ENCODE data around the gene PRRG2. TPM values are rescaled to one million over a fixed set of nuclear protein-coding genes. Genes with fewer than 3 reads are reported as not detected.
A peak's percentile ranks its signal among the peaks of the same experiment; 100 is the strongest.

The PRRG2 gene
- total and polyA plus RNA-seq, 9 of the 15 experiments (the other 6 are each of a cell fraction or from before 2014, with no cell fraction given): 0.06 to 1.1 (median 0.33) TPM

DNA sequence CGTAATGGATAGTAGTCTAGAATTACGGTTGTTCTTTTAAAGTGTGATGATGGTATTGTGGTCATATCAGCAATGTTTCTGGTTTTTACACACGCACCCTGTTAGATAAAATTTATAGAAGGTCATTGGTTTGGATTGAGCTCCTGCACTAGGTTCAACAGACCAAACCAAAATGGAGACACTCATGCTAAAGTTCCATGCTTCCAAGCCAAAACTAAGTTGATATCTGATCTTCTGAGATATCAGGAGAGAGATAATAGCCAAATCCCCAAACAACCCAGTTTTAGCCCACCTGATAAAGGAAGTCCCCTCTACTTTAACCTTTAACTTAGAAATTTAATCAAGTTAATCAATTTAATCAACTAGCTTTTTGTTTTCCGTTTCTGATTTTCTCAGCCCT lies 1.9 kb upstream of the PRRG2 start (continued):
- TF ChIP-seq ZNF668 (CRISPR knock-in tag; IDR thresholded peaks at IDR 0.05): peak; percentile 93
- TF ChIP-seq MCM5 (IDR thresholded peaks at IDR 0.05; ENCODE audit: low read depth): no peak
- TF ChIP-seq, protein P1, sequence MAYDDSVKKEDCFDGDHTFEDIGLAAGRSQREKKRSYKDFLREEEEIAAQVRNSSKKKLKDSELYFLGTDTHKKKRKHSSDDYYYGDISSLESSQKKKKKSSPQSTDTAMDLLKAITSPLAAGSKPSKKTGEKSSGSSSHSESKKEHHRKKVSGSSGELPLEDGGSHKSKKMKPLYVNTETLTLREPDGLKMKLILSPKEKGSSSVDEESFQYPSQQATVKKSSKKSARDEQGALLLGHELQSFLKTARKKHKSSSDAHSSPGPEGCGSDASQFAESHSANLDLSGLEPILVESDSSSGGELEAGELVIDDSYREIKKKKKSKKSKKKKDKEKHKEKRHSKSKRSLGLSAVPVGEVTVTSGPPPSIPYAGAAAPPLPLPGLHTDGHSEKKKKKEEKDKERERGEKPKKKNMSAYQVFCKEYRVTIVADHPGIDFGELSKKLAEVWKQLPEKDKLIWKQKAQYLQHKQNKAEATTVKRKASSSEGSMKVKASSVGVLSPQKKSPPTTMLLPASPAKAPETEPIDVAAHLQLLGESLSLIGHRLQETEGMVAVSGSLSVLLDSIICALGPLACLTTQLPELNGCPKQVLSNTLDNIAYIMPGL (CRISPR knock-in tag; IDR thresholded peaks at IDR 0.05): no peak
- no peak for TF ChIP-seq GABPB1 (CRISPR knock-in tag; IDR thresholded peaks at IDR 0.05)
- TF ChIP-seq SOX6 (IDR thresholded peaks at IDR 0.05): no peak
- TF ChIP-seq, protein P2, sequence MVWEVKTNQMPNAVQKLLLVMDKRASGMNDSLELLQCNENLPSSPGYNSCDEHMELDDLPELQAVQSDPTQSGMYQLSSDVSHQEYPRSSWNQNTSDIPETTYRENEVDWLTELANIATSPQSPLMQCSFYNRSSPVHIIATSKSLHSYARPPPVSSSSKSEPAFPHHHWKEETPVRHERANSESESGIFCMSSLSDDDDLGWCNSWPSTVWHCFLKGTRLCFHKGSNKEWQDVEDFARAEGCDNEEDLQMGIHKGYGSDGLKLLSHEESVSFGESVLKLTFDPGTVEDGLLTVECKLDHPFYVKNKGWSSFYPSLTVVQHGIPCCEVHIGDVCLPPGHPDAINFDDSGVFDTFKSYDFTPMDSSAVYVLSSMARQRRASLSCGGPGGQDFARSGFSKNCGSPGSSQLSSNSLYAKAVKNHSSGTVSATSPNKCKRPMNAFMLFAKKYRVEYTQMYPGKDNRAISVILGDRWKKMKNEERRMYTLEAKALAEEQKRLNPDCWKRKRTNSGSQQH (CRISPR knock-in tag; IDR thresholded peaks at IDR 0.05): no peak
- TF ChIP-seq L3MBTL2 (IDR thresholded peaks at IDR 0.05): no peak
- no peak for TF ChIP-seq SP1 (CRISPR knock-in tag; IDR thresholded peaks at IDR 0.05)
- TF ChIP-seq, protein P3, sequence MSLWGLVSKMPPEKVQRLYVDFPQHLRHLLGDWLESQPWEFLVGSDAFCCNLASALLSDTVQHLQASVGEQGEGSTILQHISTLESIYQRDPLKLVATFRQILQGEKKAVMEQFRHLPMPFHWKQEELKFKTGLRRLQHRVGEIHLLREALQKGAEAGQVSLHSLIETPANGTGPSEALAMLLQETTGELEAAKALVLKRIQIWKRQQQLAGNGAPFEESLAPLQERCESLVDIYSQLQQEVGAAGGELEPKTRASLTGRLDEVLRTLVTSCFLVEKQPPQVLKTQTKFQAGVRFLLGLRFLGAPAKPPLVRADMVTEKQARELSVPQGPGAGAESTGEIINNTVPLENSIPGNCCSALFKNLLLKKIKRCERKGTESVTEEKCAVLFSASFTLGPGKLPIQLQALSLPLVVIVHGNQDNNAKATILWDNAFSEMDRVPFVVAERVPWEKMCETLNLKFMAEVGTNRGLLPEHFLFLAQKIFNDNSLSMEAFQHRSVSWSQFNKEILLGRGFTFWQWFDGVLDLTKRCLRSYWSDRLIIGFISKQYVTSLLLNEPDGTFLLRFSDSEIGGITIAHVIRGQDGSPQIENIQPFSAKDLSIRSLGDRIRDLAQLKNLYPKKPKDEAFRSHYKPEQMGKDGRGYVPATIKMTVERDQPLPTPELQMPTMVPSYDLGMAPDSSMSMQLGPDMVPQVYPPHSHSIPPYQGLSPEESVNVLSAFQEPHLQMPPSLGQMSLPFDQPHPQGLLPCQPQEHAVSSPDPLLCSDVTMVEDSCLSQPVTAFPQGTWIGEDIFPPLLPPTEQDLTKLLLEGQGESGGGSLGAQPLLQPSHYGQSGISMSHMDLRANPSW (CRISPR knock-in tag; IDR thresholded peaks at IDR 0.05): no peak
- TF ChIP-seq HIVEP1 (CRISPR knock-in tag; IDR thresholded peaks at IDR 0.05): peak; percentile 86
- TF ChIP-seq ZNF436 (CRISPR knock-in tag; IDR thresholded peaks at IDR 0.05): no peak
- no peak for TF ChIP-seq DIDO1 (tag; IDR thresholded peaks at IDR 0.05; ENCODE audit: low read depth)
- TF ChIP-seq KAT8 (IDR thresholded peaks at IDR 0.05; ENCODE audit: low read depth): no peak
- TF ChIP-seq MCM7 (IDR thresholded peaks at IDR 0.05): no peak
- no peak for TF ChIP-seq KAT2B (IDR thresholded peaks at IDR 0.05; ENCODE audit: low read depth, low read length)
- no peak for TF ChIP-seq ZNF699 (CRISPR knock-in tag; IDR thresholded peaks at IDR 0.05; ENCODE audit: insufficient replicate concordance)
- no peak for TF ChIP-seq KLF1 (tag; IDR thresholded peaks at IDR 0.05)
- TF ChIP-seq ZNF324 (CRISPR knock-in tag; IDR thresholded peaks at IDR 0.05): 0 out of 2 replicates have a peak, but pooled peaks have one; percentile 39
- TF ChIP-seq RBM17 (IDR thresholded peaks at IDR 0.05; ENCODE audit: borderline replicate concordance, low read depth, low read length): no peak
- TF ChIP-seq CCNT2 (IDR thresholded peaks at IDR 0.05; ENCODE audit: borderline replicate concordance, extremely low read depth, insufficient read length, low read depth, low read length): no peak
- no peak for TF ChIP-seq HDAC1 (IDR thresholded peaks at IDR 0.05)
- no peak for TF ChIP-seq CBX2 (IDR thresholded peaks at IDR 0.05; ENCODE audit: insufficient read depth, low read length, poor library complexity, severe bottlenecking)
